Head of caudate nucleus (tissue), 42 donors: ENCODE results near the gene UBAP1.
A peak's percentile ranks its signal among the peaks of the same experiment; 100 is the strongest.
"Not testable (repeated sequence)": the region's sequence is repeated elsewhere in the genome, so short reads cannot be mapped to it uniquely, and the experiment has no call there.

Experiments used
- DNase-seq, 42 donors: peaks; one replicate each; pipeline versions ENCODE4 v3.0.0 to v3.0.0-alpha.2; 2020 to 2021; ENCODE audit warnings: mixed read lengths in 7 of 42
- intact Hi-C: fragments of 100-400 bp; cut with DNase I; formaldehyde crosslinking; loops from one replicate; pipeline ENCODE4 v1.15.0; 2022

The UBAP1 gene

GRCh38 chr9:34291423-34291822, 112.6 kb downstream of the UBAP1 start:
- intact Hi-C loops, result no loop called here
- peak in 1 of 42 donors; percentile 4 for DNase-seq

- intact Hi-C loops, result no loop called here
- no peak for DNase-seq
Observed at GRCh38 chr9:34292552-34292951, 113.7 kb downstream of the UBAP1 start.

GRCh38 chr9:34301064-34301463, 122.2 kb downstream of the UBAP1 start:
- DNase-seq, intact Hi-C loops: not testable (repeated sequence)
